SK-N-MC (cell line): ENCODE measurements around the gene MATN4.

Experiments used
- DNase-seq: peaks from one replicate; pipeline ENCODE4 v3.0.0-alpha.2; 2011; ENCODE audit warnings: low read depth, low spot score
- H3K27ac ChIP-seq: fragments of 200-600 bp; sonication (generic); 2 replicates; pipeline ENCODE4 v1.5.1; 2016; ENCODE audit warnings: mixed run types
- H3K36me3 ChIP-seq: fragments of 200-600 bp; sonication (generic); 2 replicates; pipeline ENCODE4 v1.6.1; 2017; ENCODE audit warnings: antibody characterized with exemption, low read length, mixed read lengths; ENCODE audit not compliant: insufficient read depth
- H3K4me3 ChIP-seq: fragments of 200-600 bp; sonication (generic); 2 replicates; pipeline ENCODE4 v1.5.1; 2016
- H3K9ac ChIP-seq: fragments of 200-600 bp; sonication (generic); 2 replicates; pipeline ENCODE4 v1.8.0; 2017; ENCODE audit warnings: mixed run types, mixed read lengths; ENCODE audit not compliant: insufficient read length
- H3K9me3 ChIP-seq: fragments of 200-600 bp; sonication (generic); 2 replicates; pipeline ENCODE4 v1.6.1; 2017; ENCODE audit warnings: low read depth, mild to moderate bottlenecking, antibody characterized with exemption, low read length, moderate library complexity, mixed read lengths
- EZH2 ChIP-seq: fragments of 200-600 bp; sonication (generic); IDR thresholded peaks from one replicate; pipeline ENCODE4 v1.6.1; 2017; ENCODE audit warnings: antibody characterized with exemption
- FOXP2 ChIP-seq: optimal IDR thresholded peaks from 2 replicates; pipeline ENCODE3; 2011; ENCODE audit warnings: mild to moderate bottlenecking, moderate library complexity; ENCODE audit not compliant: insufficient read depth; ENCODE audit errors: extremely low read length, control extremely low read depth
- POLR2AphosphoS5 ChIP-seq: IDR thresholded peaks from 2 replicates; pipeline ENCODE4 v1.6.1; 2012; ENCODE audit warnings: mild to moderate bottlenecking, low read depth, low read length, borderline replicate concordance

The MATN4 gene

DNA sequence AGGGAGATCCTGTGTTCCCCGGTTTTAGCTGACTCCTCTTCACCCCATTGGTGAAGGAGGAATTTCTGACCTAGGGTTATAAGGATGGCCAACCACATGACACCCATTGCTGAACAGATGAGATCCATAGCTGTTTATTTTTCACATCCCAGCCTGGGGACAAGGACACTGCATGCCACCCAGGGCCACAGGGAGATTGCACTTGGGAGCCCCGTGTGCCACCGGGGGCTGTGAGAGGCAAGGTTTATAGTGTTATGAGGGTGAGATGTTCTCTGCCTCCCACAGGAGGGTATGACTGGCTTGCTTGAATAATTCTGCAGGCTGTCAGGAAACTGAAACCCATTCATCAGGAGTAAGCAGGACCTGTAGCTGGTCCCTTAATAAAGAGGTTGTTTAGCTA is 39.0 kb downstream of the MATN4 start:
- Histone ChIP-seq H3K36me3 (no peaks in the 10 kb centered on the region), H3K27ac (no peak overlapping the region), H3K9ac (no peak overlapping the region), H3K4me3 (no peak overlapping the region), H3K9me3 (no peaks in the 10 kb centered on the region)
- DNase-seq: no peak
- TF ChIP-seq POLR2AphosphoS5 (no peak), EZH2 (no peak), FOXP2 (no peak)

DNA sequence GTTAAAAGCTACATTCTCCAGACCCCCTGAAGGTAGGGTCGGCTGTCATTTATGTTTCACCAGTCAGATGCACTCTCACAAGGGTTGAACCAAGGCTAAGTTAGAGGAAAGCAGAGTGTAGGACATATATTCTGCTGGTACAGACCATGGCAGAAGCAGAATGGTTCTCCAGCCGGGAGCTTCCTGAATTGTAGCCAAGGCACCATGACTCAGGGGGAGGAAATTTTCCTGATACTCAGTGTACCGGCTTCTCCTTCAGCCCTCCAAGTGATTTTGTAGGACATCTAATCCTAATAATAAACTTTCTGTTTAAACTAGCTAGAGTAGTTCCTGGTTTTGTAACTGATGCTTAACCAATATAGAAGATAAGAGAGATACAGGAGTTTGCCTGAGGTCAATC is 39.6 kb downstream of the MATN4 start:
- Histone ChIP-seq H3K9ac (no peak overlapping the region), H3K4me3 (no peak overlapping the region)
- TF ChIP-seq EZH2 (no peak), FOXP2 (no peak), POLR2AphosphoS5 (no peak)

DNA sequence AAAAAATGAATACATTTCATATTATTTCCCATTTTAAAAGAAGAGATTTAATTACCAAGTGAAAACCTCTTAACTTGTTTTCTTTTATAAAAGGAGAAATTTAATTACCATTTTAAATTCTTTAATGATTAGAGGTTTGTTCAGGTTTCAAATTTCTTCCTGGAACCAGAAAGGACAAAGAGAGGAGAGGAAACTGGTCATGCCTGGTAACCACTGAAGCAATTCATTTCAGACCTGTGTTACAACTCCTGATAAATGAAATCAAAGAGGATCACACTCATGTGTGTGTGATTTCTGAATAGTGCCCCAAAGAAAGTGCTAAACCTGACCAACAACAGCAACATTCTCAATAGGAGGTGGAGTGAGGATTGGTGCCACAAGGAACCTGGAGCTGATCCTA is 41.1 kb downstream of the MATN4 start:
- Histone ChIP-seq H3K4me3 (no peak overlapping the region), H3K9me3 (no peaks in the 10 kb centered on the region), H3K27ac (no peak overlapping the region), H3K36me3 (no peaks in the 10 kb centered on the region), H3K9ac (no peak overlapping the region)
- no peak for TF ChIP-seq POLR2AphosphoS5
- no peak for TF ChIP-seq FOXP2
- TF ChIP-seq EZH2: no peak
- DNase-seq: no peak

More for the DNA sequence above, 39.6 kb downstream of the MATN4 start:
- H3K27ac ChIP-seq: no peak overlapping the region
- H3K36me3 ChIP-seq: no peaks in the 10 kb centered on the region
- DNase-seq: no peak
- no peaks in the 10 kb centered on the region for H3K9me3 ChIP-seq

DNA sequence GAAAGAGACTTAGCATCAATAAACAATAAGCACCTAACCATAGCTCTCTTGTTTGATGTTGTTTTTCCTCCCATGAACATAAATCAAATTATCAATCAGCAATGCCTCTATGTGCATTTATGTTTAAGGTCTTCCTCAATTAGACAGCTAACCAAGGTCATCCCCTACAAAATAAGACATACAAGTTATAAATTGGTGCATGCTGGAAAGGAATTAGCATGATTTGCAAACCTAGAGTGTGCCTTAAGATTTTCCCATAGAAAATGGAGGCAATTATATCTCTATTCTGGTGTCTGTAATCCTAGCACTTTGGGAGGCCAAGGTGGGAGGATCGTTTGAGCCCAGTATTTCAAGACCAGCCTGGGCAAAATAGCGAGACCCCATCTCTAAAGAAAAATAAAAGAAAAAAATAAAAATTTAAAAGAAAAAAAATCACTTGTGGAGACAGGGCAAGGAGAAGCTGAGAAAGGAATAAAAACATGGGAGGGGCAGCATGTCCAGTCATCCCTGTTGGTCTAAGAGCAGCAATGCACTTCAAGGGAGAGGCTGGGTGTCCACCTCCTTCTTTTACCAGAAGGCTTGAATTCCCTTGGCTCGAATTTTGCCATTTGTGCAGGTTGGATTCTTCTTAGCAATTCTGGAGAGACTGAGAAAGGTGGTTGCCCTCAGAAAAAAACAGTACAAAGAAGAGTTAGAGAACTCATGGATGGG is 44.4 kb downstream of the MATN4 start:
- Histone ChIP-seq H3K9ac (no peak overlapping the region), H3K9me3 (no peaks in the 10 kb centered on the region), H3K36me3 (no peaks in the 10 kb centered on the region), H3K27ac (no peak overlapping the region), H3K4me3 (no peak overlapping the region)
- DNase-seq: no peak
- TF ChIP-seq POLR2AphosphoS5 (no peak), FOXP2 (no peak), EZH2 (no peak)

DNA sequence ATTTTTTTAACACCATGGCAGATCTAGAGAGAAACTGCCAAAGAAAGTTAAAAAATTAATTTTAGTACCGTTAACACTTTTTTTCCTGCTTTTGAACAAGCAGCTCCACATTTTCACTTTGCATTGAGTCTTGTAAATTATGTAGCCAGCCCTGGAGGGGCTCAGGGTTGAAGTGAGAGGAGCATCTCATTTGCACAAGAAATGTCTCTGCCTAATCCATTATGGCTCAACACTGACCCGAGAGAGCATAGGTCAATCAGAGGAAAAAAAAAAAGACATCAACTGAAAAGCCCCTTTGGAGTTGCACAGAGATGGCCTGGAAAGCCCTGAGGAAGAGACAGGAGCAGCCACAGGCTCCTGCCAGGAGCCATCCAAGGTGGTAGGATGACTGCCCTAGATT is 49.4 kb downstream of the MATN4 start:
- TF ChIP-seq EZH2 (no peak), POLR2AphosphoS5 (no peak), FOXP2 (no peak)
- Histone ChIP-seq H3K27ac (no peak overlapping the region), H3K9ac (no peak overlapping the region), H3K4me3 (no peak overlapping the region), H3K9me3 (no peaks in the 10 kb centered on the region), H3K36me3 (no peaks in the 10 kb centered on the region)
- no peak for DNase-seq

DNA sequence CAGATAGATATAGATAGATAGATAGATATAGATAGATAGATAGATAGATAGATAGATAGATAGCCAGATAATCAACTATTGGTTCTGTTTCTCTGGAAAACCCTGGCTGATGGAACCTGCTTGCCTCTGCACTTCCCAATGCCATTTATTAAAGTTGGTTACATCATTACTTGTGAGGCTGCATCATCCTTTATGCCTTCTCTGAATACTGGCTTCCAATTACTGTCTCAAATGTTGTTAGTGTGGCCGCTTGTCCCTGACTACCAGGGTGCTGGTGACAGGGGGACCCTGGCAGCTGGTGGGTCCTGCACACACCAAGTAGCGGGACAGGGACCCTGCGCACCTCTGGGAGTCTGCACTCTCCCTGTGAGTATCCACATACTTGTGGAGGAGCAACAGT is 49.8 kb downstream of the MATN4 start:
- no peak for TF ChIP-seq EZH2
- no peak for TF ChIP-seq FOXP2
- TF ChIP-seq POLR2AphosphoS5: no peak
- no peaks in the 10 kb centered on the region for H3K36me3 ChIP-seq
- no peak overlapping the region for H3K4me3 ChIP-seq

DNA sequence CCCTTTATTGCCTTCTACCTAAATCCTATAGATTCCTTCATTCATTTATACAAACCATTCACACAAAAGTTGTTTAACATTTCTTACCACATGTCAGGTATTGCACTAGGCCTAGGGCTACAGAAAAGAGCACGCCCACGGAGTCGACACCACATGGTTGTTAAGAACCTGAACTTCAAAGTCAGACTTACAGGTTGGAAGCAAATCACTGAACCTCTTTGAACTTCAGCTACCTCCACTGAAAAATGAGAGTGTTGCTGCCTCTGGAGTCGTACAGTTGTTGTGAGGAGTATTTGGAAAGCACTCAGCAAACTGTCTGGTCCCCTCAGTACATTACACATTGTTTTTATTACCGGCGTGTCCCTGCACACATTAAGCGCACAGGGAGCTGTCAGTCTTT is 50.4 kb downstream of the MATN4 start:
- Histone ChIP-seq H3K36me3 (no peaks in the 10 kb centered on the region), H3K27ac (no peak overlapping the region)
- TF ChIP-seq POLR2AphosphoS5 (no peak), FOXP2 (no peak), EZH2 (no peak)

More for the DNA sequence above, 49.8 kb downstream of the MATN4 start:
- DNase-seq: no peak
- H3K9ac ChIP-seq: no peak overlapping the region
- no peak overlapping the region for H3K27ac ChIP-seq
- H3K9me3 ChIP-seq: no peaks in the 10 kb centered on the region

DNA sequence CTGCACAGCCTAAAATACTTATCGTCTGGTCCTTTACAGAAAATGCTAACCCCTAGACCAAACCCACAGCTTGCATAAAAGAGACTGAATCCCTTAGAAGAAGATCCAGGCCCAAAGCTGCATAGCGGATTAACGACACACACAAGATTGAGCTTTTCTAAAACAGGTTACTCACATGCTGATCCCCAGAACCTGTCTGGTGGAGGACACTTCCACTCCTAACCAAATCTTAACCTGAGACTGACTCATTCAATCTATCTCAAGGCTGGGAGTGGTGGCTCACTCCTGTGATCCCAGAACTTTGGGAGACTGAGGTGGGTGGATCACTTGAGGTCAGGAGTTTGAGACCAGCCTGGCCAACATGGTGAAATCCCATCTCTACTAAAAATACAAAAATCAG is 50.9 kb downstream of the MATN4 start:
- DNase-seq: no peak
- Histone ChIP-seq H3K36me3 (no peaks in the 10 kb centered on the region), H3K4me3 (no peak overlapping the region), H3K9ac (no peak overlapping the region), H3K27ac (no peak overlapping the region), H3K9me3 (no peaks in the 10 kb centered on the region)
- TF ChIP-seq FOXP2 (no peak), POLR2AphosphoS5 (no peak), EZH2 (no peak)

More for the DNA sequence above, 50.4 kb downstream of the MATN4 start:
- no peak overlapping the region for H3K9ac ChIP-seq
- no peak overlapping the region for H3K4me3 ChIP-seq
- DNase-seq: no peak
- H3K9me3 ChIP-seq: no peaks in the 10 kb centered on the region
